ENCODE measurements around the gene ITCH.
"Not testable (repeated sequence)": the region's sequence is repeated elsewhere in the genome, so short reads cannot be mapped to it uniquely, and the experiment has no call there.

Gene ITCH

DNA sequence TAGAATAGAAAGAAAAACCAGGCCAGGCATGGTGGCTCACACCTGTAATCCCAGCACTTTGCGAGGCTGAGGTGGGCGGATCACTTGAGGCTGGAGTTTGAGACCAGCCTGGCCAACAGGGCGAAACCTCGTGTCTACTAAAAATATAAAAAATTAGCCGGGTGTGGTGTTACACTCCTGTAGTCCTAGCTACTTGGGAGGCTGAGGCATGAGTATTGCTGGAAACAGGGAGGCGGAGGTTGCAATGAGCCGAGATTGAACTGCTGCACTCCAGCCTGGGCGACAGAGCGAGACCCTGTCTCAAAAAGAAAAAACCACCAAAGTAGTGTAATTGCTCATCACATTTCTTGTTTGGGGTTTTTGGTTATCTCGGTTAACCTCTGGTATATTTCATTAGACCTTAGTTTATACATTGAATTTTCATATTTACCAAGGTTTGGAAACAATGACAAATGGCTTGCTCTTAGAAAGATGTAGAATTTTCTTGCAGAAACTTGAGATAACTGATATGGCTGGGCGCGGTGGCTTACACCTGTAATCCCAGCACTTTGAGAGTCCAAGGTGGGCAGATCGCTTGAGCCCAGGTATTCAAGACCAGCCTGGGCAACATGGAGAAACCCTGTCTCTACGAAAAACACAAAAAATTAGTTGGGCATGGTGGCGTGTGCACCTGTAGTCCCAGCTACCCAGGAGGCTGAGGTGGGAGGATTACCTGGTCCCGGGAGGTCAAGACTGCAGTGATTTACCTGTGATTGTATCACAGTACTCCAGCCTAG is 14.2 kb downstream of the ITCH start:
- no peak for DNase-seq (ENCODE audit: low spot score)

DNA sequence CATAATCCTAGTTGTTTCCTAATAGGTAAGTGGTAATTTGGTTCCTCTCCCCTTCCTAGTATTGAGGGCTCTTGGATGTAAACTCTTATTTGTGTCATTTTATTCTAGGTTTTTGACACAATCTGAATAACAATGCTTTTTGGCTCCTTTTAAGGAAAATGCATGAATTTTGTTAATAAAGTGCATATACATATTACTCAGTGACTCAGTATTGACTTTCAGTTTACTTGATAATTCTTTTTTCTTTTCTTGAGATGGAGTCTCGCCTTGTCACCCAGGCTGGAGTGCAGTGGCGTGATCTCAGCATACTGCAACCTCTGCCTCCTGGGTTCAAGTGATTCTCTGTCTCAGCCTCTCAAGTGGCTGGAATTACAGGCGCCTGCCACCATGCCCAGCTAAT is 19.1 kb downstream of the ITCH start:
- no peak for DNase-seq (ENCODE audit: low spot score)

DNA sequence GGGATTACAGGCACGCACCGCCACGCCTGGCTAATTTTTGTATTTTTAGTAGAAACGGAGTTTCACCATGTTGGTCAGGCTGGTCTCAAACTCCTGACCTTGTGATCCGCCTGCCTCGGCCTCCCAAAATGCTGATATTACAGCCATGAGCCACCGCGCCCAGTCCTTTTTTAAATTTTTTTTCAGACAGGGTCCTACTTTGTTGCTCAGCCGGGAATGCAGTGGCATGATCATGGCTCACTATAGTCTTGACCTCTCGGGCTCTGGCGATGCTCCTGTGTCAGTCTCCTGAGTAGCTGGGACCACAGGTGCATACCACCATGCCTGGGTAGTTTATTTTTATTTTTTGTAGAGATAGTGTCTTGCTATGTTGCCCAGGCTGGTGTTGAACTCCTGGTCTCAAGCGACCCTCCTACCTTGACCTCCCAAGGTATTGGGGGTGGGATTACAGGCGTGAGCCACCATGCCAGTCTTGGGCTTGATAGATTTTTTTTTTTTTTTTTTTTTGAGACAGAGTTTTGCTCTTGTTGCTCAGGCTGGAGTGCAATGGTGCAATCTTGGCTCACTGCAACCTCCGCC is 19.9 kb downstream of the ITCH start:
- not testable (repeated sequence) for DNase-seq (ENCODE audit: low spot score)

DNA sequence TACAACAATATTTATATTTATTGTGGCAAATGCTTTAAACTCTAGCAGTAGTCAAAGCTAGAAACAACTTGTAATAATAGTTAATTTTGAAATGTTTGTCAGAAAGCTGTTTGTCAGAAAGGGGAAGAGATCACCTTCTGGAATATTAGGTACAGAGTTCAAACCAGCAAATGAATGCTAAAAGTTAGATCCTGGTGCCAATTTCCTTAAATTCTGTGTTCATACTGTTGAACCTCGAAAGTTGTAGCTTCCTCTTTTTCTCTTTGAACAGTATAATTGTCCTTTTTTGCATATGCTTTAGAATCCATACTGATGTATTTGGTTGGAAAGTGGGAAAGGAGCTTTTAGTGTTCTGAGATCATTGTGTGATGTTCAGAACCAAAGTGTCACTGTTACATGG is 22.4 kb downstream of the ITCH start:
- no peak for DNase-seq (ENCODE audit: low spot score)

DNA sequence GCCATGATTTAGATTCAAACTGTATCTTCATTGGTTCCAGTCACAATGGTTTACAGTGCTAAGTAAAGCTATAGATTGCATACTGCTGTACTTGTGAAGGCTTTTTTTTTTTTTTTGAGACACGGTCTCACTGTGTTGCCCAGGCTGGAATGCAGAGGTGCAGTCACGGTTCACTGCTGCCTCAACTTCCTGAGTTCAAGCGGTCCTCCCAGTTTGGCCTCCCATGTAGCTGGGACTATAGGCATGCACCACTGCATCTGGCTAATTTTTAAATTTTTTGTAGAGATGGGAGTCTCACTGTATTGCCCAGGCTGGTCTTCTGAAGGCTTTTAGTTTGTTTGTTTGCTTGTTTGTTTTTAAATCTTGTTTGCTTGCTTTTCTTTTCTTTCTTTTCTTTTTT is 24.9 kb downstream of the ITCH start:
- no peak for DNase-seq (ENCODE audit: low spot score)

DNA sequence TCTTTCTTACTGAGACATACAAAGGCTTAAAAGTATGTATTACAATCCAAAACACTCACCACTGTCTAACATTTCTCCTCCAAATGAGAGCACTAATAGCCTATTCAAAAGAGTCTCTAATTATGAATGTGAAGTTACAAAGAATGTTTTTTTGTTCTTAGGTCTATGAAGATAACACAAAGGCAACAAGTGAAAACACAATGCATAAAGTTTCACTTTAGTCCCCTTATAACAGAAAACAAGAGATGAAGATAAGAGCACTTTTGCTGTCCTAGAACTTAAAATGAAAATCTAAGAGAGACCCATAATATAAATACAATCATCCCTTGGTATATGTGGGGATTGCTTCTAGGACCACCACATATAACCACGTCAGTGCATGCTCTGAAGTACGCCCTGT is 25.6 kb downstream of the ITCH start:
- DNase-seq (ENCODE audit: low spot score), result no peak

DNA sequence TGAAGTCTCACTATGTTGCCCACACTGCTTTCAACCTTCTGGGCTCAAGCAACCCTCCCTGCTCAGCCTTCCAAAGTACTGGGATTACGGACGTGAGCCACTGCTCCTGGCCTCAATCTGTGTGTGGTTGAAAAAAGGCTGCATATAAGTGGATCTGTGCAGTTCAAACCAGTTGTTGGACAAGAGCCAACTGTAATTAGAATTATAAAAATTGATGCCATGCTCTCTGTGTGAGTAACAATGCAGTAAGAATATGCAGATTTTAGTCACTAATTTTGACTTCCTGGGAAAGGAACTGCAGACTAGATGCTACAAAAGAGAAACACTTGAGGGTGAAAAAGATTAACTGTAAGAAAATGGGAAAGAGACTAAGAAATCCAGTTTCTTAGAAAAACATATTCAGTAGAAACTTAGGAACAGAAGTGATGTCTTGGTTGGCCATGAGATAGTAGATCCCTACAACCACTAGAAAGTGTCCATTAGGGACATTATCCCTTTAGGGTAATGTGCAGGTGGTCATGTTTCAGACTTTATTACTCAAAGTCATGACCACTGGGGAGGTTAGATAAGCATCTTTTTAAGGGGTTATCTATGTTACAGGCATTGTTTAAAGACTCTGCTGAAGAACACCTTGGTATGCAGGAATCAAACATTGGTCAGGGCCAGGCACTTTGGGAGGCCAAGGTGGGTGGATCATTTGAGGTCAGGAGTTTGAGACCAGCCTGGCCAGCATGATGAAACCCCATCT is 26.3 kb downstream of the ITCH start:
- DNase-seq (ENCODE audit: low spot score), result no peak

DNA sequence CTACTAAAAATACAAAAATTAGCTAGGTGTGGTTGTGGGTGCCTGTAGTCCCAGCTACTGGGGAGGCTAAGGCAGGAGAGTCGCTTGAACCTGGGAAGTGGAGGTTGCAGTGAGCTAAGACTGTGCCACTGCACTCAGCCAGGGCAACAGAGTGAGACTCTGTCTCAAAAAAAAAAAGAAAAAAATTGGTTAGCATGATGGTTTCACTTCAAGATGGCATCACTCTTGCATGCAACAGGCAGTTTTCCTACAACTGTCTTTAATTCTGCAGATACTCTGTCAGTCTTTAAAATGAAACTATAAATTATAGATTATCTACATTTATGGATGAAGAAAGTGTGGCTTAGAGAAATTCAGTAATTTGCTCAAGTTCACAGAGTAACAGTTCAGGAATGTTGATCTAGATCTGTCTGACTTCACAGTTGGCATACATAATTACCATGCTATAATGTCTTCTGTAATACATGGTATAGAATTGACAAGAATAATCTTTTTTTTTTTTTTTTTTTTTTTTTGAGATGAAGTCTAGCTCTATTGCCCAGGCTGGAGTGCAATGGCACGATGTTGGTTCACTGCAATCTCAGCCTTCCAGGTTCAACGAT is 27.0 kb downstream of the ITCH start:
- DNase-seq (ENCODE audit: low spot score), result no peak

DNA sequence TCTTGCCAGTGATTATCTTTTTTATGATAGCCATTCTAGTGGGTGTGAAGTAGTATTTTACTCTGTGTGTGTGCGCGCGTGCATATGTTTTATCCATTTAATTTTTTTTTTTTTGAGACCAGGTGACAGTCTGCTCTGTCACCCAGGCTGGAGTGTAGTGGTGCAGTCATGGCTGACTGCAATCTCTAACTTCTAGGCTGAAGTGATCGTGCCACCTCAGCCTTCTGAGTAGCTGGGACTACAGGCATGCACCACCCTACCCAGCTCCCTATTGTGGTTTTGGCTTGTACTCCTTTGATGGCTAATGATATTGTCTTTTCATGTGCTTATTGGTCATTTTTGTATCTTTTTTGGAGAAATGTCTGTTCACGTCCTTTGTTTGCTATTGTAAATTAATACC is 33.3 kb downstream of the ITCH start:
- no peak for DNase-seq (ENCODE audit: low spot score)

DNA sequence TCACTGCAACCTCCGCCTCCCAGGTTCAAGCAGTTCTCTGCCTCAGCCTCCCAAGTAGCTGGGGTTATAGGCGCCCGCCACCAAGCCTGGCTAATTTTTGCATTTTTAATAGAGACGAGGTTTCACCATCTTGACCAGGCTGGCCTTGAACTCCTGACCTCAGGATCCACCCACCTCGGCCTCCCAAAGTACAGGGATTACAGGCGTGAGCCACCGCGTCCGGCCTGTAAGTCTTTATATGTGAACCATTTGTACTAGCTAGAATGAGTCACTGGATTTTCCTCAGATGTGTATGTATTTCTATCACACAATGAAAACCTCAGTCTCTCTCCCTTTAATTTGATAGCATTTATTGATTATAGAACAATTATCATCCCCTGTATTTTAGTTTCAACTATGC is 34.0 kb downstream of the ITCH start:
- DNase-seq (ENCODE audit: low spot score), result no peak

DNA sequence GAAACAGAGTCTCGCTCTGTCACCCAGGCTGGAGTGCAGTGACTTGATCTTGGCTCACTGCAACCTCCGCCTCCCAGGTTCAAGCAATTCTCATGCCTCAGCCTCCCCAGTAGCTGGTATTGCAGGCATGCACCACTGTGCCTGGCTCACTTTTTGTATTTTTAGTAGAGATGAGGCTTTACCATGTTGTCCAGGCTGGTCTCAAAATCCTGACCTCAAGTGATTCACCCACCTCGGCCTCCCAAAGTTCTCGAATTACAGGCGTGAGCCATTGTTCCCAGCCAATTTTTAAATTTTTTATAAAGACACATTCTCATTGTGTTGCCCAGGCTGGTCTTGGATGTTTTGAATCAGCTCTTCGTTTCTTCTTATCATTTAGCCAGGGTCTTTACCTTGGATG is 37.7 kb downstream of the ITCH start:
- DNase-seq (ENCODE audit: low spot score), result not testable (repeated sequence)

DNA sequence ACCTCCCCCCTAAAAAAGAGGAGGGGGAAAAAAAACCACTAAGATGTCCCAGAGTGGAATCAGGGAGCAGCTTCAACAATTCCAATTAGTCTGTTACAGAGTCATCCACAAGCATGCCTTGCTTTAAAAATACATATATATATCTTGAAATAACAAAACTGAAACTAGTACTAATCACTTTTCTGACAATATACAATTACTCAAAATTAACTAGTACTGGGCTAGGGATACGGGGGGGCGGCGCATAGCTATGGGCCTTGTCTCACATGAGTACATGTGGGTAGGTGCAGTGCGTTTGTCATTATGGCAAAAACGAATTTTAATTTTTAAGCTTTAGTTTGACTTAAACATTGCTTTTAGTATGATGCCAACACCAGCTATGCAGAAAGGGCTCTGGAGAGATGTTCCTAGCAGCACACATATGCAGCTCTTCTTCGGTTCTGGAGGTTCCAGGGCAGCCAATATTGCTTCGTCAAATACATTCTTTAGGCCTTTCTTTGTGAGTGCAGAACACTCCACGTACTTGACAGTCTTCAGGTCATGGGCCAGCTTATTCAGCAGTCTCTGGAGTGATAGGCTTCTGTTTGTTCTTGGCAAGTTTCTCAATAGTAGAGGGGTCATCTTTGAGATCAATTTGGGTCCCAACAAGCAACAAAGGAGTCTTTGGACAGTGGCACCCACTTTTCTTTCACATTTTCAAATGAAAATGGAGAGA is 38.8 kb downstream of the ITCH start:
- no peak for DNase-seq (ENCODE audit: low spot score)

DNA sequence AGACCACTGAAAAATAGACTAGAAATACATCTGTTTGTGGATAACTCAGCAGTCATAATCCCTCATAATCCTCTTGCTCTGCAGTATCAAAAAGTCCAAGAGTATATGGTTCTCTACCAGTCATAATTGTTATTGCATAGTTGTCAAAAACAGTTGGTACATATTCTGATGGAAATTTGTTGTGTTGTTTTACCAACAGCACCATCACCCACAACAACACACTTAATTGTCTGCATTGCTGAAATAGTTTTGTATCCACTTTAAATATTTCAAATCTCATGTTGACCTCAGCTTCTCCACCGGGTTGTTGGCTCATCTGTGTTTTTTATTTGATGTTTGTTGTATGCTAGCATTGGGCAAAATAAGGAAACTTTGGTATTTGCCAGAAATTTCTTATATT is 39.4 kb downstream of the ITCH start:
- no peak for DNase-seq (ENCODE audit: low spot score)

DNA sequence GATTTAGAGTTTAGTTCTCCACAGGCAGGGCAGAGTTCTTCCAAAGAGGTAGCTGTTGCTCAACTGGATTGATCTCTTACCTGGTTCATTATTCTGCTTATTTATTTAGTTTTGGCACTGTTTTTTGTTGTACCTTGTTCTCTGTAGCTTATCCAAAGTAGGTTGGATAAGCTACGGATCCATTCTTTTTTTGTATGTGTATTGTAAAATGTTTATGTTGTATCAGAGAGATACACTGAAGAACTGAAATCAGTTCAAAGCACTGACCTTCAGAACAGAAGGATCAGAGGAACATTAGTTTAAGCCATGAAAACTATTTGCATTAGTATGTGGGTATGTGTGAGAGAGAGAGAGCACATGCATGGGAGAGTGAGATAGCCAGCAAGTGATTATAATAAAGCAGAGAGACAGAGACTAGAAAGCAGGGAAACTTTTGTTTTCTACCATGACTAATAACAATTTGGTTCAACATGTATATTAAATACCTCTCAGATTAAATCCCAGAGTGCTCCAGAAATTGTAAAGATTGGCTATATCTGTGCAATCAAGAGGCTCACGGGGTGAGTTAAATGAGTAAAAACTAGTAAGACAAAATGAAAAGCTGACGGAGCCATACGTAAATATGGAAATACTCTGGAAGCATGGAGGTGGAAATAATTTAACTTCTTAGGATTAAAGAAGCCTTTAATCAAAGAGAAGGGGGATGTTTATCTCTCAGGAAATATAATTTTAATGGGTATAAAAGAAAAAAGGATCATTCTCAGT is 40.2 kb downstream of the ITCH start:
- no peak for DNase-seq (ENCODE audit: low spot score)

DNA sequence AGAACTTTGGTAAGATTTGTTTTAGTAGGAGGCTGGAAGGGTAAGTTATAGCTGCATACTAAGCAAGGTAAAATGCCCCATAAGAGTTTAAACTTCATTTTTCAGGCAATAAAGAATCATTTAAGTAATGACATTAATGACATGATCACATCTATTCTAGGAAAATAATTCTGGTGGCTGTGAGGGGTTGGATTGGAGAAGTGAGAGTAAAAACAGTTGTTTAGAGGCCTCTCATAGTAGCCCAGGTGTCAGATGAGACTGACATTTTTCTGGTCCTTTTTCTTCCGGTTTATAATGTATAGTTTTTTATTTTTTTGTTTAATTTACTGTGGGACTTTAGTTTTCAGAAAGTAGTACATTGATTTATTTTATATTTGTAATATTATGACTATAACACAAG is 40.8 kb downstream of the ITCH start:
- DNase-seq (ENCODE audit: low spot score), result no peak

DNA sequence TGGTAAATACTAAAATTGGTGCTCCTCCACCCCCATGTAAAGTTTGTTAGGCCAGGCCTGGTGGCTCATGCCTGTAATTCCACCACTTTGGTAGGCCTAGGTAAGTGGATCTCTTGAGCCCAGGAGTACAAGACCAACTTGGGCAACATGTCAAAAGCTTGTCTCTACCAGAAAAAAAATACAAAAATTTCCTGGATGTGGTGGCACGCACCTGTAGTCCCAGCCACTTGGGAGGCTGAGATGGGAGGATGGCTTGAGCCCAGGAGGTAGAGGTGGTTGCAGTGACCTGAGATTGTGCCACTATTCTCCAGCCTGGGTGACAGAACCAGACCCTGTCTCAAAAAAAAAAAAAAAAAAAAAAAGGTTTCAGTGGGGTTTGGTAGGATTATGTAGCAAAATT is 41.7 kb downstream of the ITCH start:
- no peak for DNase-seq (ENCODE audit: low spot score)

DNA sequence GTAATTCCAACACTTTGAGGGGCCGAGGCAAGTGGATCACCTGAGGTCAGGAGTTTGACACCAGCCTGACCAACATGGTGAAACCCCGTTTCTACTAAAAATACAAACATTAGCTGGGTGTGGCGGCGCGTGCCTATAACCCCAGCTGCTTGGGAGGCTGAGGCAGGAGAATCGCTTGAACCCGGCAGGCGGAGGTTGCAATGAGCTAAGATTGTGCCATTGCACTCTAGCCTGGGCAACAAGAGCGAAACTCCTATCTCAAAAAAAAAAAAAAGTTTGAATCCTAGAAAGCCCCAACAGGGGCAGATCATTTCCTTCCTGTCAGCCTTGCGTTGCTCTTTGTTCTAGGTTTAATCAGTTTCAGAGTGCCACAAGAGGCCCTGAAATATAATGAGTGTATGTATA is 42.2 kb downstream of the ITCH start:
- not testable (repeated sequence) for DNase-seq (ENCODE audit: low spot score)

DNA sequence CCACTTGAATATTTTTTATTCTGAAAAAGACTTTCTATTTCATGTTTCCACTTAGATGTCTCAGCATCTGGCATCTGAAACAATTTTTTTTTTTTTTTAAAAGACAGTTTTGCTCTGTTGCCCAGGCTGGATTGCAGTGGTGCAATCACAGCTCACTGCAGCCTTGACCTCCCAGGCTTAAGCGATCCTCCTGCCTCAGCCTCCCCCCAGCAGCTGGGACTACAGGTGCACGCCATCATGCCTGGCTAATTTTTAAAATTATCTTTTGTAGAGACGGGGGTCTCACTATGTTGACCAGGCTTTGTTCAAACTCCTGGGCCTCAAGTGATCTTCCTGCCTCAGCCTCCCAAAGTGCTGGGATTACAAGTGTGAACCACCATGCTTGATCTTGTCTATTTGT is 42.9 kb downstream of the ITCH start:
- not testable (repeated sequence) for DNase-seq (ENCODE audit: low spot score)

DNA sequence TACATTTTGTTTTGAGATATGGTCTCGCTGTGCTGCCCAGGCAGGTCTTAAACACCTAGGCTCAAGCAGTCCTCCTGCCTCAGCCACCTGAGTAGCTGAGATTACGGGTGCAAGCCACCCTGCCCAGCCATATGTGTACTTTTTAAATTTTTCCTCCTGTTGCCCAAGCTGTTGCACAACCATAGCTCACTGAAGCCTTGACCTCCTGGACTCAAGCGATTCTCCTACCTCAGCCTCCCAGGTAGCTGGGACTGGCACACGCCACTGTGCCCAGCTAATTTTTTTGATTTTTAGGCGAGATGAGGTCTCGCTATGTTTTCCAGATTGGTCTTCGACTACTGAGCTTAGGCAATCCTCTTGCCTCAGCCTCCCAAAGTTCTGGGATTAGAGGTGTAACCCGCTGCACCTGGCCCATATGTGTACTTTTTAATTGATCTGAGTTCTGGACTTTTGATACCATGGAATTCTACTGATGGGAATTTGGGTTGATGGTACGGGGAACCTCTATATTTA is 44.9 kb downstream of the ITCH start:
- no peak for DNase-seq (ENCODE audit: low spot score)

DNA sequence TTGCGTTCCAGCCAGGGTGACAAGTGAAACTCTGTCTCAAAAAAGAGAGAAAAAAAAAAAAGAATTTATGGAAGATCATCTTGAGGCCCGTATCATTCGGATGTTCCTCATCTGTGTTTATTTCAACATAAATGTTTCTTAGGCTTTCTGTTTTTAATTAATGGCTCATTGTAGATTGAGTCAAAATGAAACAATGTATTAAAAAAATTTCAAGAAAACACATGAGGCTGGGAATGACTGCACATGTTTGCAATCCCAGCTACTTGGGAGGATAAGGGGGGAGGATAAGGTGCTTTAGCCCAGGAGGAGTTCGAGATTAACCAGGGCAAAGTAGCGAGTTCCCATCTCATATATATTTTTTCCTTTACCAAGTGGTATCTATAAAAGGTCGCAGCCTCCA is 47.3 kb downstream of the ITCH start:
- no peak for DNase-seq (ENCODE audit: low spot score)

DNA sequence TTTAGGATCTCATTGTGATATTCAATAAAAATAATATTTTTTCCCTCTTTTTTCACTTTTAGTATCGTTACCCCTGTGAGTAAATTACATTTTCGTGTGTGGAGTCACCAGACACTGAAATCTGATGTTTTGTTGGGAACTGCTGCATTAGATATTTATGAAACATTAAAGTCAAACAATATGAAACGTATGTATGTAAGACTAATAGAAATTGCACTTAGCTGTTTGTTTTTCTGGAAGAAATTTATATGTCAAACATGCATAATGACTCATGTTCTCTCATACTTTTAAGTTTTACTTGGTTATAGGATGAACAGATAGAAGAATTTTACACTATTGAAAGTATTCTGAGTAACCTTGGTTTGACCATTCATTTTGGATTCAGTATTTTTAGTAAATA is 49.4 kb downstream of the ITCH start:
- DNase-seq (ENCODE audit: low spot score), result no peak
